Psoas muscle (tissue), 8 donors: Measurements from ENCODE around the gene NDUFV2. TPM values are rescaled to one million over a fixed set of nuclear protein-coding genes. Genes with fewer than 3 reads are reported as not detected.

Experiments used
- ATAC-seq, 4 donors: fragments of 200-7000 bp; cut with Tn5 transposase; one replicate each; pipeline ENCODE4 v1.9.1; 2020; ENCODE audit warnings: moderate library complexity in 3 of 4, mild to moderate bottlenecking in 2 of 4
- DNase-seq, 2 donors: peaks; one replicate each; pipeline ENCODE4 v3.0.0-alpha.2; 2020
- H3K27ac ChIP-seq: fragments of 200-600 bp; one replicate; pipeline ENCODE4 v1.8.0; 2022
- H3K27me3 ChIP-seq, 3 donors: fragments of 200-600 bp in 1 of 3; one replicate each; pipeline versions ENCODE4 v1.6.1 to v1.8.0; 2013 to 2022; ENCODE audit warnings: low read length in 2 of 3, mild to moderate bottlenecking in 2 of 3, moderate library complexity in 1 of 3; ENCODE audit not compliant: insufficient read depth in 3 of 3
- H3K36me3 ChIP-seq, 2 donors: fragments of 200-600 bp in 1 of 2; one replicate each; pipeline versions ENCODE4 v1.6.1 to v1.8.0; 2013 to 2022; ENCODE audit warnings: low read depth in 1 of 2, mild to moderate bottlenecking in 1 of 2, moderate library complexity in 1 of 2; ENCODE audit not compliant: insufficient read depth in 1 of 2
- H3K4me1 ChIP-seq: fragments of 200-600 bp; one replicate; pipeline ENCODE4 v1.8.0; 2022
- H3K4me3 ChIP-seq: fragments of 200-600 bp; one replicate; pipeline ENCODE4 v1.8.0; 2022; ENCODE audit warnings: mild to moderate bottlenecking
- H3K9me3 ChIP-seq: fragments of 200-600 bp; one replicate; pipeline ENCODE4 v1.8.0; 2022
- CTCF ChIP-seq: fragments of 200-600 bp; IDR thresholded peaks from one replicate; pipeline ENCODE4 v1.8.0; 2022; ENCODE audit warnings: antibody characterized with exemption
- WGBS, 3 donors: extraction: QIAGEN DNeasy Blood & Tissue Kit; methylation state at CpG; one replicate each; pipeline versions ENCODE4 v1.1.6 to v1.1.7; 2013; 5-methylcytosine and 5-hydroxymethylcytosine counted together
- intact Hi-C, 2 donors: fragments of 100-400 bp; cut with DNase I; formaldehyde crosslinking; loops; one replicate each; pipeline versions ENCODE4 v1.11.0 to v1.14.2; 2022
- polyA plus RNA-seq, 3 donors: library from polyadenylated mRNA; stranded (reverse); fragments of 200-250 nt; gene quantifications; one replicate each; pipeline ENCODE4 v1.2.3, GENCODE V29; 2013
- total RNA-seq, 4 donors: library from RNA; stranded (reverse); fragmentation: NEBNext Ultra II Directional in 2 of 4; extraction: Animal tissue kit (Norgen Biotek cat#: 25700) in 2 of 4; gene quantifications; one replicate each; pipeline versions ENCODE4 v1.2.1 to v1.2.4, GENCODE V29; 2021 to 2023
- donor health status: healthy with polysubstance abuse.
- donor health status: DM: no; HTN: no; CAD: no; lungs with moderate emphysema.
- donor health status: Bipolar disorder and iron deficiency.
- donor health status: healthy.
- donor health status: DM: yes; HTN: yes; CAD: no.
- donor health status: DM: no; HTN: no; CAD: no.
- donor health status: DM: no; HTN: no; CAD: no.
- donor health status: DM: yes; HTN: yes; CAD: no.

Gene NDUFV2
- total and polyA plus RNA-seq, 7 donors, result 312 to 565 (median 451) TPM

GRCh38 chr18:9148203-9148552 is 45.7 kb downstream of the NDUFV2 start:
- intact Hi-C loops, result loop anchor here (1.0 to 5.0 kb wide), 3 partner anchors 44 to 75 kb away; no protein-coding TSS in a partner anchor
- H3K36me3 ChIP-seq, result no peaks in the 10 kb centered on the region
- peaks cover 92% of the 10 kb centered on the region for H3K4me1 ChIP-seq
- DNase-seq (no peak), ATAC-seq (no peak)
- TF ChIP-seq CTCF, result no peak
- H3K27me3 ChIP-seq, result no peaks in the 10 kb centered on the region
- 30 to 74% (median 44%) methylated on average over 1 of the region's 1 CpG for WGBS, 3 donors
- no peak overlapping the region for H3K27ac ChIP-seq
- H3K4me3 ChIP-seq, result no peak overlapping the region
- no peaks in the 10 kb centered on the region for H3K9me3 ChIP-seq

DNA sequence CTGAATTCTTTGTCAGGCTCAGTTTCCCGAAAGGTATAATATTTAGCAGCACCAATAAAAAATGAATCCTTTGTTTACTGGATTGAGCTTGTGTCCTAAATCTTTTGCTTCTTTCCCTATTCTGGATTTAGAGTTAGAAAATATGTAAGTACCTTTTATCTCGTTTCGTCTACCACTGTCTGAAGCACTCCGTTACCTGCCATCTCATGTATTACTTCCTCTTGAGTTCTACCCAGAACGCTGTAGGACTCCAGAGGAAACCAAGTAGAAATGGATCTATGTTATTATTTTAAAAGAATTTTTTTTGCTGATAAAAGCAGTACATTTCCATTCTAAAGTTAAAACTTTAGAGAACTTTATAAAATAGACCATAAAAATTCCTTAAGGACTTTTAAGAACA is 47.6 kb downstream of the NDUFV2 start:
- no peaks in the 10 kb centered on the region for H3K36me3 ChIP-seq
- WGBS, 3 donors, result 74 to 83% (median 80%) methylated on average over 5 of the region's 5 CpGs
- TF ChIP-seq CTCF, result no peak
- no peaks in the 10 kb centered on the region for H3K9me3 ChIP-seq
- DNase-seq (no peak), ATAC-seq (no peak)
- H3K27me3 ChIP-seq, result no peaks in the 10 kb centered on the region
- intact Hi-C loops, result no loop called here
- H3K4me3 ChIP-seq, result no peak overlapping the region
- peaks cover 85% of the 10 kb centered on the region for H3K4me1 ChIP-seq
- H3K27ac ChIP-seq, result no peak overlapping the region

DNA sequence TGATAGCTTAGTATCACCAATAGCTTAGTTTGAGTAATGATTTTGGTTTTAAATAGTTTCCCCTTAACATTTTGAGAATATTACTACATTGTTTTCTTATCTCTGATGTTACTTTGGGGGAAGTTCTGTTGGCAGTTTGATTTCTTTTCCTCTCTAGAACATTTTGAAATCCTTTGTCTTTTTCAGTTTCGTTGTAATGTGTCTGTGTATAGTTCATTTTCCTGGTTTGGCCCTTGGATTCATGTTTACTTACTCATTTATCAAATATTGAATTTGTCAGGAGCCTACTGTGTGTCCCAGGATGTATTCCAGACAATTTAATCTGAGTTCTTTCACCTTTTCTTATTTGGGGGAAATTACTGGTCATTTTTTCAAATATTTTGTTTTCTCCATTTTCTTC is 50.8 kb downstream of the NDUFV2 start:
- WGBS, 3 donors, result 65 to 78% (median 66%) methylated on average over 1 of the region's 1 CpG
- Histone ChIP-seq H3K4me1 (peaks cover 63% of the 10 kb centered on the region), H3K27ac (no peak overlapping the region), H3K27me3 (no peaks in the 10 kb centered on the region), H3K36me3 (no peaks in the 10 kb centered on the region), H3K4me3 (no peak overlapping the region), H3K9me3 (no peaks in the 10 kb centered on the region)
- TF ChIP-seq CTCF, result no peak
- no peak for ATAC-seq
- intact Hi-C loops, result no loop called here
- DNase-seq, result no peak

- no peak for ATAC-seq
- Histone ChIP-seq H3K36me3 (peaks cover 0 to 3% of the 10 kb centered on the region in 2 donors), H3K9me3 (no peaks in the 10 kb centered on the region), H3K4me3 (no peak overlapping the region), H3K27ac (no peak overlapping the region), H3K27me3 (no peaks in the 10 kb centered on the region), H3K4me1 (peaks cover 50% of the 10 kb centered on the region)
- TF ChIP-seq CTCF, result no peak
- intact Hi-C loops, result no loop called here
- DNase-seq, result no peak
- WGBS, 3 donors, result 92 to 96% (median 94%) methylated on average over 4 of the region's 4 CpGs
Observed at GRCh38 chr18:9156604-9157249, 54.2 kb downstream of the NDUFV2 start.

GRCh38 chr18:9157806-9158205 is 55.3 kb downstream of the NDUFV2 start:
- Histone ChIP-seq H3K36me3 (peaks cover 0 to 3% of the 10 kb centered on the region in 2 donors), H3K27me3 (no peaks in the 10 kb centered on the region), H3K27ac (no peak overlapping the region), H3K4me1 (peaks cover 39% of the 10 kb centered on the region), H3K4me3 (no peak overlapping the region), H3K9me3 (no peaks in the 10 kb centered on the region)
- TF ChIP-seq CTCF, result no peak
- DNase-seq, result no peak
- WGBS, 3 donors, result 54 to 75% (median 63%) methylated on average over 2 of the region's 2 CpGs
- intact Hi-C loops, result no loop called here
- no peak for ATAC-seq
